ENCODE results near the gene ZFAND6.
"Not testable (repeated sequence)": the region's sequence is repeated elsewhere in the genome, so short reads cannot be mapped to it uniquely, and the experiment has no call there.

The ZFAND6 gene

DNA sequence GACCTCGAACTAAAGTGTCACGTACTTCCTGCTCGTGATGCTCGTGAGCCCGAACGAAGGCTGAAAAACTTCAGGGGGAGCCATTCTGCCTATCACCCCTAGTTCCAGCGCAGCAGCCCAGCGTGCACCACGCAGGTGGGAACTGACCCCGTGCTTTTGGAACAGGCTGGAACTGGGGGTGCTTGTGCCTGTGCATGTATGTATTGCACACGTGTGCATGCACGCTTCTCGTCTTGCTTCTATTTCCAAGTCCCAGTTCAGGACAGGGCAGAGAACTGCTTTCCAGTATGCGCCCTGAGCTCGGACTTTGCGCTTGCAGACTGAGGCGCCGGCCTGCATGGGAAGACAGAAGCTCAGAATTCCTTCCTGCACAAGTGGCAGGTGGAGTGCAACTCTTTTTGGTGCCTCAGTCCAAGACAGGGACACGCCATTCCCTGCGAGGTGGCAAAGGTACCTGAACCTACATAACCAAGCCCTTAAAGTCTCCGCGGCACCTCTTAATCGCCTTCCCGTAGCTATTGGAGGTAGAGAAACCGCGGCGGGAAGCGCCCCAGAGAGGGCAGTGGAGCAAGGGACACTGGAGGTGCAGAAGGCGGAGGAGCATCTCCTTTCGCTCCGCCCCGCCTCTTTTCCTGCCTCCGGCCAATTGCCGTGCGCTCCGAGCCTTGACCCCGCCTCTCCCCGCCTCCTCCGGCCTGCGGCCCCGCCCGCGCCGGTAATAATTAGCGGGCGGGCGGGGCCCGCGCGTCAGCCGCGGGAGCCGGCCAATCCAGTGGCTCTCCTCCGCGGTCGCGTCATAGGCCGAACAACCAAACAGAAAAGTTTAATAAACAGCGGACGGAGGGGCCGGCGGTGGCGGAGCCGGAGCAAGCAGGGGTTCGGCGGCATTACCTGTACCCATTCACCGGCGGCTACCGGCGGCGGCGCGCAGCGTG lies at the start of gene ZFAND6:
Gene ZFAND6 (plus strand): TSS at position 826 of the 935 bp plus-strand sequence. CDS start 60,669 bp downstream, outside the sequence.
- DNase-seq (ENCODE audit: low read depth) = peak; percentile 93

DNA sequence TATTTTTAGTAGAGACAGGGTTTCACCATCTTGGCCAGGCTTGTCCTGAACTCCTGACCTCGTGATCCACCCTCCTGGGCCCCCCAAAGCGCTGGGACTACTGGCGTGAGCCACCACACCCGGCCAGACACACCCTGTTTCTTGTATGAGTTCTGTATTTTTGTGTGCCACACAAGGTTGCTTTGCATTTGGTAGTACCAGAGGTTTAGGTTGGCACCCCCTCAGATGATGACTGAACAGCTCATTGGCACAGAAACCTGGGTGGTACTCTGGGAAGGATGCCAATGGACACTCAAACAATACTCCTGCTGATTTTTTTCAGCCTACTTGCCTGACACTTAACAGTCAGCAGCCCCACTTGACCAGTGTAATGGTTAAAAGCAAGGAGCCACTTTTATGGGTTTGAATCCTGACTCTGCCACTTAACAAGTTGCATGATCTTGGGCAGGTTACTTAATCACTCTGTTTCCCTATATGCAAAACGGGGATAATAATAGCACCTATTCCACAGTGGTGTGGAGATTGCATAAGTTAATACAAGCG lies 49.3 kb upstream of the ZFAND6 start:
- DNase-seq (ENCODE audit: low read depth) = no peak

GRCh38 chr15:80011041-80011523 lies 48.4 kb upstream of the ZFAND6 start:
- DNase-seq (ENCODE audit: low read depth) = not testable (repeated sequence)

- no peak for DNase-seq (ENCODE audit: low read depth)
These were observed 47.9 kb upstream of the ZFAND6 start for GRCh38 chr15:80011596-80011995.

DNA sequence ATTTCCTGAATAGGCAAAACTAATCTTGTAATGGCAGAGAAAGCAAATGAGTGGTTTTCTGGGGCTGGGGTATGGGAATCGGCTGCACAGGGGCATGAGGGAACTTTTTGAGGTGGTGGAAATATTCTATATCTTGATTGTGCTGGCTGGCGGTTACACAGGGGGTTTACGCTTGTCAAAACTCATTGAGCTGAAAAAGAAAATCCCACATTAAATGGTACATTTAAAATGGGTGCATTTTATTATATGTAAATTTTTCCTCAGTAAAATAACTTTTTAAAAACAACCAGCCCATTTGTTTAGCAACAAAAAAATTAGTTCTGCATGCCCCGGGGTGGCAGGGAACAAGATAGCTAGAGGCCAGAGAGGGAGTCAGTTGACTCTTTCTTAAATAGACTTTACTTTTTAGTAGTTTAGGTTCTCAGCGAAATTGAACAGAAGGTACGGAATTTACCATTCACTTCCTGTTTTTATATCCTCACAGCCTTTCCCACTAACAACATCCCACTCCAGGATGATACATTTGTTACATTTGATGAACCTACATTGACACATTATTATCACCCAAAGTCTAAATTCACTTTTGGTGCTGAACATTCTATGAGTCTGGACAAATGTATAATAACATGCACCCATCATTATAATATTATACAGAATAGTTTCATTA lies 47.3 kb upstream of the ZFAND6 start:
- no peak for DNase-seq (ENCODE audit: low read depth)

GRCh38 chr15:80014186-80014585 lies 45.3 kb upstream of the ZFAND6 start:
- DNase-seq (ENCODE audit: low read depth) = not testable (repeated sequence)

DNA sequence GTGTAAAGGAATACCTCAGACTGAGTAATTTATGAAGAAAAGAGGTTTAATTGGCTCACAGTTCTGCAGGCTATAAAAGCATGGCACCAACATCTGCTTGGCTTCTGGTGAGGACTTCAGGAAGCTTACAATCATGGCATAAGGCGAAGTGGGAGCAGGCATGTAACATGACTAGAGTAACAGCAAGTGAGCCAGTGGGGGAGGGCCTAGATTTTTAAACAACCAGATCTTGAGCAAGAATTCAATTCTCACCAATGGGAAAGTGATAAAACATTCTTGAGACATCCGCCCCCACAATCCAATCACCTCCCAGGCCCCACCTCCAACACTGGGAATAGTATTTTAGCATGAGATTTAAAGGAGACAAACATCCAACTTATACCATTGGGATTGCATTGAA lies 44.3 kb upstream of the ZFAND6 start:
- DNase-seq (ENCODE audit: low read depth) = no peak

DNA sequence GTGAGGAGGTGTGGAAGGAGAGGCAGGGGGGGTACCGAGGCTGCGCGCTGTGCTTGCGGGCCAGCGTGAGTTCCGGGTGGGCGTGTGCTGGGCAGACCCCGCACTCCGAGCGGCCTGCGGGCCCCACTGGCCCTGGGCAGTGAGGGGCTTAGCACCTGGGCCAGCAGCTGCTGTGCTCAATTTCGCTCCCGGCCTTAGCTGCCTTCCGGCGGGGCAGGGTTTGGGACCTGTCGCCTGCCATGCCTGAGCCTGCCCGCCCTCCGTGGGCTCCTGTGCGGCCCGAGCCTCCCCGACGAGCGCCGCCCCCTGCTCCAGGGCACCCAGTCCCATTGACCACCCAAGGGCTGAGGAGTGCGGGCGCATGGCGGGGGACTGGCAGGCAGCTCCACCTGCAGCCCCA lies 43.0 kb upstream of the ZFAND6 start:
- not testable (repeated sequence) for DNase-seq (ENCODE audit: low read depth)

- DNase-seq (ENCODE audit: low read depth) = not testable (repeated sequence)
These were observed 42.3 kb upstream of the ZFAND6 start for GRCh38 chr15:80017139-80017538.

DNA sequence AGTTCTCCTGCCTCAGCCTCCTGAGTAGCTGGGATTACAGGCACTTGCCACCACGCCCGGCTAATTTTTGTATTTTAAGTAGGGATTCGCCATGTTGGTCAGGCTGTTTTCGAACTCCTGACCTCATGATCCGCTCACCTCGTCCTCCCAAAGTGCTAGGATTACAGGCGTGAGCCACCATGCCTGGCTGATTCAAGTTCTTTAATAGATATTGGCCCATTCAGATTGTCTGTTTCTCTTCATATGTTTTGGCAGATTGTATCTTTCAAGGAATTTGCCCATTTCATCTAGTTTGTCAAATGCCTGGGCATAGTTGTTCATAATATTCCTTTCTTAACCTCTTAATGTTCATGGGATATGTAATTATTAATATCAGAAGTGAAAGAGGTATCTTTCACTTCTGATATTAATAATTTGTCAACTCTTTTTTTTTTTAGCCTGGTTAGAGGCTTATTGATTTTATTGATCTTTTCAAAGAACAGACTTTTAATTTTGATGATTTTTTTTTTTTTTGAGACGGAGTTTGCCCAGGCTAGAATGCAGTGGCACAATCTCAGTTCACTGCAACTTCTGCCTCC lies 40.2 kb upstream of the ZFAND6 start:
- DNase-seq (ENCODE audit: low read depth) = no peak

DNA sequence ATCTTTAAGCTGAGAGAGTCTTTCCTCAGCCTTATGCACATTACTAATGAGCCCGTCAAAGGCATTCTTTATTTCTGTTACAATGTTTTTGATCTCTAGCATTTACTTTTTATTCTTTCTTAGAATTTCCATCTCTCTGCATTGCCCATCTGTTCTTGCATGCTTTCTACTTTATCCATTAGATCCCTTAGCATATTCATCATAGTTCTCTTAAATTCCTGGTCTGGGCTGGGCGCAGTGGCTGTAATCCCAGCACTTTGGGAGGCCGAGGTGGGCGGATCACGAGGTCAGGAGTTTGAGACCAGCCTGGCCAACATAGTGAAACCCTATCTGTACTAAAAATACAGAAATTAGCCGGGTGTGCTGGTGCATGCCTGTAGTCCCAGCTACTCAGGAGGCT lies 39.3 kb upstream of the ZFAND6 start:
- not testable (repeated sequence) for DNase-seq (ENCODE audit: low read depth)

GRCh38 chr15:80020731-80021130 lies 38.7 kb upstream of the ZFAND6 start:
- no peak for DNase-seq (ENCODE audit: low read depth)

DNA sequence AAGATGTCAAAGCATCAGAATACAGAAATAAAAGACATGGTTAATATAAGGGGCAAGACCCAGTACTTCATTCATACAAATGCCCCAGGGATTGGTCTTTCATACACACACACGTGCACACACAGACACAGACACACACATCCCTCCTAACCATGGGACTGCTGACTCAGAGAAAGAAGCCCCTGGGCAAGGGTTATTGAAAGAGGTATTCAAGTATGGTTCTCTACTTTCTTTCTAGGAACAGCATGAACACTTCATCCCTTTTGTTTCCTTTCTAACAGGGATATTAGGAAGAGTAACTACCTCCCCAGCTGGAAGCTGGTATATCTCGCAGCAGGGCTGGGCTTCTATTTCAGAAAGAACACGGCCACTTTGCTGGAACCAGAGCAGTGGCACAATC lies 33.2 kb upstream of the ZFAND6 start:
- DNase-seq (ENCODE audit: low read depth) = no peak

GRCh38 chr15:80026754-80027153 lies 32.7 kb upstream of the ZFAND6 start:
- DNase-seq (ENCODE audit: low read depth) = no peak

DNA sequence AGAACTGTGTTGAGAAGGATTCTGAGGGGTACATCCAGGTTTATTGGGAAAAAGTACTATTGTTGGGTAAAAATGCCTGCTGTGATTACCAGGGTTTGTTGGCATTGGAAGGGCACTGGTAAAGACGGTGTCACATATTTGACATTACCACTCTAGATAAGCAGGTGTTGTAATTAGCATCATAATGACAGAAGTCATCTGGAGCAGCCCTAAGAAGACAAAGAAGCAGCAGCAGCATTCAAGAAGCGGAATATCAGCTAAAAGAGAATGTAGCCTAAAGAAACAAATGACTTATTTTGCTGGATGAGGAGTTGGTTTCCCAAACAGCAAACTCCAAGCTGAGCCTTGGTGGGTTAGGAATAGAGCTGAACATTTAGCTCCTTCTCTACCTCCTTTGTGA lies 30.5 kb upstream of the ZFAND6 start:
- DNase-seq (ENCODE audit: low read depth) = no peak

GRCh38 chr15:80031841-80032240 lies 27.6 kb upstream of the ZFAND6 start:
- DNase-seq (ENCODE audit: low read depth) = no peak

GRCh38 chr15:80034629-80035028 lies 24.8 kb upstream of the ZFAND6 start:
- no peak for DNase-seq (ENCODE audit: low read depth)

- no peak for DNase-seq (ENCODE audit: low read depth)
These were observed 23.4 kb upstream of the ZFAND6 start for GRCh38 chr15:80036071-80036470.

GRCh38 chr15:80041494-80042253 lies 17.8 kb upstream of the ZFAND6 start:
- no peak for DNase-seq (ENCODE audit: low read depth)

GRCh38 chr15:80042568-80042967 lies 16.9 kb upstream of the ZFAND6 start:
- no peak for DNase-seq (ENCODE audit: low read depth)

- DNase-seq (ENCODE audit: low read depth) = not testable (repeated sequence)
These were observed 14.3 kb upstream of the ZFAND6 start for GRCh38 chr15:80045219-80045618.

DNA sequence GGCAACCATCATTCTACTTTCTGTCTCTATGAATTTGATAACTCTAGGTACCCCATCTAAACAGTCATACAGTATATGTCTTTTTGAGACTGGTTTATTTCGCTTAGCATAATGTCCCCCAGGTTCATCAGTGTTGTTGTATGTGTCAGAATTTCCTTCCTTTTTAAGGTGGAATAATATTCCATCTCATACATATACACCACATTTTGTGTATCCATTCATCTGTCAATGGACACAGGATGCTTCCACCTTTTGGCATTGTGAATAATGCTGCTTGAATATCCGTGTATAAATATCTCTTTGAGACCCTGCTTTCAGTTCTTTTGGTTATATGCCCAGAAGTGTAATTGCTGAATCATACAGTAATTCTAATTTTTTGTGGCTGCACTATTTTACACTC lies 10.4 kb upstream of the ZFAND6 start:
- no peak for DNase-seq (ENCODE audit: low read depth)

All from stimulated activated CD8-positive, alpha-beta memory T cell treated with anti-CD3 and anti-CD28 coated beads, Interleukin-12 subunit alpha, Interleukin-12 subunit beta, amount 100 ng/mL, for 4 hours (primary cell).